ENCODE data around the gene ADAMTS6. TPM values are rescaled to one million over a fixed set of nuclear protein-coding genes. Genes with fewer than 3 reads are reported as not detected.

ADAMTS6 gene
- polyA plus RNA-seq, 3 donors: 0.01 TPM; not detected in 2

- WGBS (ENCODE audit: insufficient coverage): 100% methylated on average over 2 of the region's 5 CpGs
- DNase-seq: no peak
- Mint-ChIP-seq H3K4me3 (no peak overlapping the region), H3K27me3 (ENCODE audit: low read depth in 3 of 3) (no peaks in the 10 kb centered on the region), H3K9me3 (peaks cover 0 to 2% (median 0%) of the 10 kb centered on the region in 7 donors), H3K4me1 (no peaks in the 10 kb centered on the region), H3K36me3 (no peaks in the 10 kb centered on the region), H3K27ac (no peak overlapping the region)
- Histone ChIP-seq H3K27ac (ENCODE audit: low read depth in 1 of 2, low read length in 2 of 2) (no peak overlapping the region), H3K4me1 (ENCODE audit: control insufficient read depth in 1 of 2, insufficient read depth in 2 of 2, low read length in 2 of 2) (no peaks in the 10 kb centered on the region), H4K20me1 (ENCODE audit: insufficient read depth, low read length) (no peaks in the 10 kb centered on the region), H3K27me3 (ENCODE audit: control insufficient read depth in 2 of 2, insufficient read depth in 2 of 2, low read length in 2 of 2) (no peaks in the 10 kb centered on the region), H2AFZ (ENCODE audit: insufficient read depth, low read depth, low read length, poor library complexity, severe bottlenecking) (no peak overlapping the region), H3K4me3 (replicated peaks in 1 of 3; ENCODE audit: low read depth in 2 of 3, low read length in 3 of 3) (no peak overlapping the region), H3K4me2 (replicated peaks; ENCODE audit: extremely low read depth, low read length, poor library complexity, severe bottlenecking) (no peak overlapping the region), H3K79me2 (ENCODE audit: insufficient read depth, low read length) (no peaks in the 10 kb centered on the region), H3K9me3 (replicated peaks in 1 of 2; ENCODE audit: control insufficient read depth in 1 of 2, insufficient read depth in 1 of 2, low read length in 2 of 2) (no peaks in the 10 kb centered on the region), H3K9ac (ENCODE audit: insufficient read depth, low read length, poor library complexity, severe bottlenecking) (no peak overlapping the region), H3K36me3 (replicated peaks in 1 of 2; ENCODE audit: control insufficient read depth in 1 of 2, insufficient read depth in 2 of 2, low read length in 2 of 2) (no peaks in the 10 kb centered on the region)
- TF ChIP-seq CTCF (IDR thresholded peaks at IDR 0.05): no peak
- intact Hi-C loops (cut with micrococcal nuclease): no loop called here
Measured at GRCh38 chr5:65197531-65198455, 283.9 kb downstream of the ADAMTS6 start.

GRCh38 chr5:65194871-65195270 is 286.8 kb downstream of the ADAMTS6 start:
- no CpG with 5 or more reads among the region's 2 CpGs for WGBS (ENCODE audit: insufficient coverage)
- Mint-ChIP-seq H3K27me3 (ENCODE audit: low read depth in 3 of 3) (no peaks in the 10 kb centered on the region), H3K36me3 (no peaks in the 10 kb centered on the region), H3K27ac (no peak overlapping the region), H3K4me1 (no peaks in the 10 kb centered on the region), H3K9me3 (no peaks in the 10 kb centered on the region), H3K4me3 (no peak overlapping the region)
- Histone ChIP-seq H2AFZ (ENCODE audit: insufficient read depth, low read depth, low read length, poor library complexity, severe bottlenecking) (no peak overlapping the region), H3K4me2 (replicated peaks; ENCODE audit: extremely low read depth, low read length, poor library complexity, severe bottlenecking) (no peak overlapping the region), H3K4me1 (ENCODE audit: control insufficient read depth in 1 of 2, insufficient read depth in 2 of 2, low read length in 2 of 2) (no peaks in the 10 kb centered on the region), H4K20me1 (ENCODE audit: insufficient read depth, low read length) (no peaks in the 10 kb centered on the region), H3K27me3 (ENCODE audit: control insufficient read depth in 2 of 2, insufficient read depth in 2 of 2, low read length in 2 of 2) (no peaks in the 10 kb centered on the region), H3K36me3 (replicated peaks in 1 of 2; ENCODE audit: control insufficient read depth in 1 of 2, insufficient read depth in 2 of 2, low read length in 2 of 2) (no peaks in the 10 kb centered on the region), H3K27ac (ENCODE audit: low read depth in 1 of 2, low read length in 2 of 2) (no peak overlapping the region), H3K9ac (ENCODE audit: insufficient read depth, low read length, poor library complexity, severe bottlenecking) (no peak overlapping the region), H3K79me2 (ENCODE audit: insufficient read depth, low read length) (no peaks in the 10 kb centered on the region), H3K9me3 (replicated peaks in 1 of 2; ENCODE audit: control insufficient read depth in 1 of 2, insufficient read depth in 1 of 2, low read length in 2 of 2) (no peaks in the 10 kb centered on the region), H3K4me3 (replicated peaks in 1 of 3; ENCODE audit: low read depth in 2 of 3, low read length in 3 of 3) (no peak overlapping the region)
- intact Hi-C loops (cut with micrococcal nuclease): no loop called here
- no peak for TF ChIP-seq CTCF (IDR thresholded peaks at IDR 0.05)
- DNase-seq: no peak

All from CD14-positive monocyte (primary cell).